Keratinocyte (primary cell): Measurements from ENCODE around the gene ZGPAT. TPM values are rescaled to one million over a fixed set of nuclear protein-coding genes. Genes with fewer than 3 reads are reported as not detected.

Experiments used
- DNase-seq: peaks from one replicate; pipeline ENCODE4 v3.0.0-alpha.2; 2011; ENCODE audit warnings: low read depth, missing footprints, low spot score
- FAIRE-seq: peaks from 2 replicates; lab custom pipeline; 2011; peaks lifted over from hg19 to GRCh38; lab: Jason Lieb, UNC
- H2AFZ ChIP-seq: 2 replicates; pipeline ENCODE4 v1.6.0; 2012; ENCODE audit warnings: low read length, control low read depth, inconsistent platforms; ENCODE audit not compliant: control insufficient read depth
- H3K27ac ChIP-seq: 2 replicates; pipeline ENCODE4 v1.5.1; 2011; ENCODE audit warnings: low read length; ENCODE audit not compliant: control insufficient read depth, insufficient read depth
- H3K27me3 ChIP-seq: 3 replicates; pipeline ENCODE4 v1.6.0; 2011; ENCODE audit warnings: low read length; ENCODE audit not compliant: control insufficient read depth, insufficient read depth; ENCODE audit errors: extremely low read depth
- H3K36me3 ChIP-seq, 2 experiments: 2 replicates in 1 of 2; 3 replicates in 1 of 2; pipeline ENCODE4 v1.5.1; 2011; ENCODE audit warnings: low read length in 2 of 2, mild to moderate bottlenecking in 1 of 2; ENCODE audit not compliant: control insufficient read depth in 2 of 2, insufficient read depth in 2 of 2; ENCODE audit errors: extremely low read depth in 1 of 2
- H3K4me1 ChIP-seq: 3 replicates; pipeline ENCODE4 v1.5.1; 2011; ENCODE audit warnings: low read length; ENCODE audit not compliant: control insufficient read depth, insufficient read depth; ENCODE audit errors: extremely low read depth
- H3K4me2 ChIP-seq: 3 replicates; pipeline ENCODE4 v1.6.0; 2011; ENCODE audit warnings: low read depth, low read length; ENCODE audit not compliant: control insufficient read depth, insufficient read depth; ENCODE audit errors: extremely low read depth
- H3K4me3 ChIP-seq, 3 experiments: fragments of 200-600 bp in 1 of 3; sonication (generic) in 1 of 3; 2 replicates in 2 of 3; 3 replicates in 1 of 3; pipeline ENCODE4 v1.5.1; 2011 to 2016; ENCODE audit warnings: low read length in 3 of 3, mild to moderate bottlenecking in 3 of 3, control low read depth in 2 of 3, inconsistent platforms in 1 of 3, low read depth in 1 of 3, mixed read lengths in 1 of 3, mixed run types in 1 of 3, moderate library complexity in 1 of 3; ENCODE audit not compliant: control insufficient read depth in 2 of 3, insufficient read depth in 2 of 3; ENCODE audit errors: extremely low read depth in 1 of 3
- H3K79me2 ChIP-seq: 2 replicates; pipeline ENCODE4 v1.6.0; 2012; ENCODE audit warnings: low read length; ENCODE audit not compliant: control insufficient read depth, insufficient read depth
- H3K9ac ChIP-seq: 3 replicates; pipeline ENCODE4 v1.6.0; 2011; ENCODE audit warnings: low read length; ENCODE audit not compliant: control insufficient read depth, insufficient read depth; ENCODE audit errors: extremely low read depth
- H3K9me1 ChIP-seq: 3 replicates; pipeline ENCODE4 v1.6.0; 2011; ENCODE audit warnings: low read length; ENCODE audit not compliant: control insufficient read depth, insufficient read depth; ENCODE audit errors: extremely low read depth
- H3K9me3 ChIP-seq: 2 replicates; pipeline ENCODE4 v1.5.1; 2012; ENCODE audit warnings: low read depth, low read length; ENCODE audit not compliant: control insufficient read depth
- H4K20me1 ChIP-seq: 3 replicates; pipeline ENCODE4 v1.6.0; 2011; ENCODE audit warnings: low read length; ENCODE audit not compliant: control insufficient read depth, insufficient read depth; ENCODE audit errors: extremely low read depth
- CTCF ChIP-seq, 3 experiments: IDR thresholded peaks in 1 of 3; conservative IDR thresholded peaks in 1 of 3; optimal IDR thresholded peaks in 1 of 3; 2 replicates in 2 of 3; 3 replicates in 1 of 3; pipeline versions ENCODE3 to v1.5.1; 2011; ENCODE audit warnings: low read length in 3 of 3, mild to moderate bottlenecking in 3 of 3, moderate library complexity in 2 of 3, control low read depth in 1 of 3, inconsistent platforms in 1 of 3; ENCODE audit not compliant: insufficient read depth in 2 of 3; ENCODE audit errors: extremely low read depth in 1 of 3
- EZH2 ChIP-seq: IDR thresholded peaks from one replicate; pipeline ENCODE4 v1.6.1; 2012; ENCODE audit warnings: inconsistent platforms, mild to moderate bottlenecking, low read length, moderate library complexity
- dilution Hi-C: fragments of 300-500 bp; cut with MboI; formaldehyde crosslinking; loops from one replicate; pipeline ENCODE4 v1.7.0; 2020; ENCODE audit warnings: low sequenced_read_pairs; ENCODE audit not compliant: extremely low pct_ligation_motif_present
- polyA plus RNA-seq, 5 experiments: library from polyadenylated mRNA; depleted of rRNA in 3 of 5; stranded (reverse) in 3 of 5; stranded (forward) in 1 of 5; unstranded in 1 of 5; fragments of >200 nt; gene quantifications; 1 replicate in 1 of 5; 2 replicates in 3 of 5; 3 replicates in 1 of 5; pipeline versions ENCODE4 v1.2.1 to v1.2.3, GENCODE V29; 2011 to 2012; ENCODE audit warnings: missing spikeins in 2 of 5, low read depth in 1 of 5, low replicate concordance in 1 of 5

Gene ZGPAT
- polyA plus RNA-seq, 1 donor (not counting 4 experiments of a cell fraction or from before 2014, with no cell fraction given): 7.8 TPM

- Histone ChIP-seq H3K4me2 (no peak overlapping the region), H3K27me3 (peaks cover 14% of the 10 kb centered on the region), H4K20me1 (no peaks in the 10 kb centered on the region), H3K9me3 (no peaks in the 10 kb centered on the region), H3K9ac (no peak overlapping the region), H3K9me1 (no peaks in the 10 kb centered on the region), H3K79me2 (no peaks in the 10 kb centered on the region), H3K27ac (no peak overlapping the region), H3K36me3 (no peaks in the 10 kb centered on the region), H3K4me3 (no peak overlapping the region), H3K4me1 (peaks cover 7% of the 10 kb centered on the region), H2AFZ (no peak overlapping the region)
- DNase-seq: no peak
- TF ChIP-seq CTCF (optimal IDR thresholded peaks at IDR 0.05 in 1 of 3, IDR thresholded peaks at IDR 0.05 in 1 of 3, conservative IDR thresholded peaks at IDR 0.05 in 1 of 3; ENCODE audit: extremely low read depth in 1 of 3, insufficient read depth in 2 of 3, low read length in 3 of 3) (no peak), EZH2 (no peak)
- dilution Hi-C loops: no loop called here
- FAIRE-seq: no peak
Observed at GRCh38 chr20:63773571-63774241, 65.9 kb downstream of the ZGPAT start.

- H3K4me1 ChIP-seq: peaks cover 7% of the 10 kb centered on the region
- no peaks in the 10 kb centered on the region for H3K36me3 ChIP-seq
- TF ChIP-seq EZH2 (no peak), CTCF (optimal IDR thresholded peaks at IDR 0.05 in 1 of 3, IDR thresholded peaks at IDR 0.05 in 1 of 3, conservative IDR thresholded peaks at IDR 0.05 in 1 of 3; ENCODE audit: extremely low read depth in 1 of 3, insufficient read depth in 2 of 3, low read length in 3 of 3) (no peak)
- peaks cover 14% of the 10 kb centered on the region for H3K27me3 ChIP-seq
- no peak overlapping the region for H2AFZ ChIP-seq
- no peak overlapping the region for H3K27ac ChIP-seq
- DNase-seq: no peak
- H3K9me1 ChIP-seq: no peaks in the 10 kb centered on the region
- no peak overlapping the region for H3K4me2 ChIP-seq
- no peaks in the 10 kb centered on the region for H3K79me2 ChIP-seq
- H4K20me1 ChIP-seq: no peaks in the 10 kb centered on the region
- dilution Hi-C loops: no loop called here
- no peak overlapping the region for H3K9ac ChIP-seq
- H3K9me3 ChIP-seq: no peaks in the 10 kb centered on the region
- no peak for FAIRE-seq
- H3K4me3 ChIP-seq: no peak overlapping the region
Observed at GRCh38 chr20:63774306-63774705, 66.5 kb downstream of the ZGPAT start.
